Activated T-cell treated with anti-CD3 and anti-CD28 coated beads, Interleukin-2, amount 50 U/mL, for 24 hours (primary cell): ENCODE results near the gene NXNL2.

Source experiments
- DNase-seq: peaks from one replicate; pipeline ENCODE4 v3.0.0-alpha.2; 2020
- H3K27ac Mint-ChIP-seq: 2 replicates; pipeline ENCODE4 v1.8.0; 2020; ENCODE audit warnings: mild to moderate bottlenecking, mixed read lengths
- H3K27me3 Mint-ChIP-seq: 2 replicates; pipeline ENCODE4 v1.8.0; 2020; ENCODE audit warnings: mixed read lengths
- H3K36me3 Mint-ChIP-seq: 2 replicates; pipeline ENCODE4 v1.8.0; 2020; ENCODE audit warnings: low read depth, mixed read lengths
- H3K4me1 Mint-ChIP-seq: 2 replicates; pipeline ENCODE4 v1.8.0; 2020; ENCODE audit warnings: low read depth, mixed read lengths
- H3K4me3 Mint-ChIP-seq: 2 replicates; pipeline ENCODE4 v1.8.0; 2020; ENCODE audit warnings: mild to moderate bottlenecking, moderate library complexity, mixed read lengths
- H3K9me3 Mint-ChIP-seq: 2 replicates; pipeline ENCODE4 v1.8.0; 2020; ENCODE audit warnings: mixed read lengths

Gene NXNL2

DNA sequence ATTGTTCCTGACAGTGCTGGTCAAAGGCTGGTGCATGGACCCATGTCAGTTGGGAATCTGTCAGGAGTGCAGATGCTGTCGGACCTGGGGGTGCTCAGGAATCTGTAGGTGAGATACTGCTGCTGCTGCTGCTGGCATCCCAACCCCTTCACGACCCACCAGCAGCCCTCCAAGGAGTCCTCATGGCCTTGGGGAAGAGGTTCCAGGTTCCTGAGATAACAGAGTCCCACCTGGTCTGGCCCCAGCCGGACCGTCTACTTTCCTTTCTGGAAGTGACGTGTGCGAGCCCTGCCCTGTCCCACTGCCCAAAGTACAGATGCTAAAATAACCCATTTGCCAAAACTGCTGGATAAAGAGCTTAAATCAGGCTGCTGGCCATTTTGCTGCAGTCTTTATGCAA, 4.3 kb downstream of the NXNL2 start:
- peaks cover 4% of the 10 kb centered on the region for H3K4me1 Mint-ChIP-seq
- no peaks in the 10 kb centered on the region for H3K9me3 Mint-ChIP-seq
- H3K27me3 Mint-ChIP-seq: peaks cover 64% of the 10 kb centered on the region
- no peak overlapping the region for H3K27ac Mint-ChIP-seq
- H3K4me3 Mint-ChIP-seq: no peak overlapping the region
- DNase-seq: no peak
- no peaks in the 10 kb centered on the region for H3K36me3 Mint-ChIP-seq

DNA sequence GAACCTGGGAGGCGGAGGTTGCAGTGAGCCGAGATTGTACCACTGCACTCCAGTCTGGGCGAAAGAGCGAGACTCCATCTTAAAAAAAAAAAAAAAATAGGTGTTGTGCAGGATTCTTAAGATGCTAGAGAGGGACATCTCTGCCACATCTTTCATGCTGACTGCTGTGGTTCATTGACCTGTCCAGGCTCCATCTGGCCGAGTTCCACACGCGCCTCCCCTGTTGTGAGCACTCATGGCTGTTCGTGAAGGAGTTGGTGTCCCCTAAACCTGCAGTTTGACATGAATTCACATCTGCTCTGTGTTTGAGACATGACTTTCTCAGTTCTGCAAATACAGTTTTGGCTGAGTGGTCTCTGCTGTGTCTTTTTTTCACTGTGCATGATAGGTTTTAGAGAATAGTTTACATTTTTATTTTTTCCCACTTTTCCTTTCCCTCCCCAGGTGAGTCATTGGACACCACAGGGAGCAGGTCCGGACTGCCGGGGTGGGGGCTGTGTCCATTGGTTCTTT, 5.3 kb downstream of the NXNL2 start:
- DNase-seq: no peak
- Mint-ChIP-seq H3K9me3 (no peaks in the 10 kb centered on the region), H3K27ac (no peak overlapping the region), H3K4me1 (peaks cover 4% of the 10 kb centered on the region), H3K36me3 (no peaks in the 10 kb centered on the region), H3K27me3 (peaks cover 65% of the 10 kb centered on the region), H3K4me3 (no peak overlapping the region)

DNA sequence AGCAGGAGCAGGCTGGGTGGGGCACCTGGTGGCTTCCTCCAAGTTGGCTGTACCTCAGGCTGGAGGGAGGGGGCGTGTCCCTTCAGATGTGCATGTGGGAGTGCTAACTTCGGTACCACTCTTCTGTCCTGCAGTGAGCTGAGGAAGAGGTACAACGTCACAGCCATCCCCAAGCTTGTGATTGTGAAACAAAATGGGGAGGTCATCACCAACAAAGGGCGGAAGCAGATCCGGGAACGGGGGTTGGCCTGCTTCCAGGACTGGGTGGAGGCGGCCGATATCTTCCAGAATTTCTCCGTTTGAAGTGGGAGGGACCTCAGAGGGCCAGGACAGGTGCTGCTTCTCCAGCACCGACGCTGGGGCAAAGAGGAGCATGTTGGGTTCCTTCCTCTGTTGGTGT, 9.3 kb downstream of the NXNL2 start:
- Mint-ChIP-seq H3K27me3 (peaks cover 29% of the 10 kb centered on the region), H3K4me1 (no peaks in the 10 kb centered on the region), H3K4me3 (no peak overlapping the region)

DNA sequence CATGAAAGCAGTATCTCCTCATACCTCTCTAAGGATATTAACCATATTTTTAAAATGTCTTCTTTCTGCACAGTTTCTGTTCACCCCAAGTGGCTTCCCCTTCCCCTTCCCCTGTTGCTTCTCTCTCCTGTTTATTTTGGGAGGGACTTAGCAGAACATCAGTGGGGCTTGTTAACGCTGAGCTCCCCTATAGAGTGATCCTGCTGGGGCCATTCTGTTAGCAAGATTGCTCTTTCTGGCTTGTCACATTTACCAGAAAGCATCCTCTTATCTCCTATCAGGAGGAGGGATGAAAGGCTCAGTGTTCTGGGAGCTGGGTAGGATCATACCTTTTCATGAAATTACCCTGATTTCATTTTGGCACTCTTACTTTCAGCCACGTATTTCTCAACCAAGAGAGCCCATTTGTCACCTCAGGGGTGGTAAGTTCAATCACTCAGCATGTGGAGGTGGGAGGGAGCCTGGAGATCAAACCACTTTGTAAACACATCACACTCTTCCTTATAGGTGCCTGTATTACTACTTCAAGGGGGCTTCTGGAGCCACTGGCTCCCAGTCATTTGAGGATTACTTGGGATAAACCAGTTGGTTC, 16.7 kb downstream of the NXNL2 start:
- Mint-ChIP-seq H3K4me1 (no peaks in the 10 kb centered on the region), H3K27me3 (peaks cover 17% of the 10 kb centered on the region), H3K27ac (no peak overlapping the region), H3K9me3 (peaks cover 5% of the 10 kb centered on the region), H3K4me3 (no peak overlapping the region), H3K36me3 (no peaks in the 10 kb centered on the region)
- no peak for DNase-seq

More for the DNA sequence above, 9.3 kb downstream of the NXNL2 start:
- Mint-ChIP-seq H3K36me3 (no peaks in the 10 kb centered on the region), H3K27ac (no peak overlapping the region), H3K9me3 (peaks cover 5% of the 10 kb centered on the region)
- DNase-seq: no peak

DNA sequence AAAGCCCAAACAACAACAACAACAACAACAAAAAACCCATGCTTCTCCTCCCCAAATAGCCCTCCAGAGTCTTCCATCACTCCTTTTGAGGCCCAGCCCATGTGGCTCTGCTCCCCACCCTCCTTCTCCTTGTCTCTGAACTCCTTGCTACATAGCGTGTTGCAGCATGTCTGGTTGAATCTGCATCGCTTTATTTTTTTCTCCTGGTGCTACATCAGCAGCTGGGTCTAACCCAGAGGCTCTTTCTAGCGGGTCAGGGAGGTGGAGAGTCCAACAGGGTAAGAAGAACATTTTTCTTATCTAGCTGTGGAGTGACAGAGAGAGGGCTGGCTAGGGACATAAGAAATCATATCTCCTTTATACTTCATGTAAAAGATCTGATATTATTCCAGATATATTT, 18.4 kb downstream of the NXNL2 start:
- Mint-ChIP-seq H3K4me1 (no peaks in the 10 kb centered on the region), H3K36me3 (no peaks in the 10 kb centered on the region), H3K27ac (no peak overlapping the region), H3K27me3 (peaks cover 21% of the 10 kb centered on the region), H3K4me3 (no peak overlapping the region), H3K9me3 (peaks cover 5% of the 10 kb centered on the region)
- DNase-seq: no peak

DNA sequence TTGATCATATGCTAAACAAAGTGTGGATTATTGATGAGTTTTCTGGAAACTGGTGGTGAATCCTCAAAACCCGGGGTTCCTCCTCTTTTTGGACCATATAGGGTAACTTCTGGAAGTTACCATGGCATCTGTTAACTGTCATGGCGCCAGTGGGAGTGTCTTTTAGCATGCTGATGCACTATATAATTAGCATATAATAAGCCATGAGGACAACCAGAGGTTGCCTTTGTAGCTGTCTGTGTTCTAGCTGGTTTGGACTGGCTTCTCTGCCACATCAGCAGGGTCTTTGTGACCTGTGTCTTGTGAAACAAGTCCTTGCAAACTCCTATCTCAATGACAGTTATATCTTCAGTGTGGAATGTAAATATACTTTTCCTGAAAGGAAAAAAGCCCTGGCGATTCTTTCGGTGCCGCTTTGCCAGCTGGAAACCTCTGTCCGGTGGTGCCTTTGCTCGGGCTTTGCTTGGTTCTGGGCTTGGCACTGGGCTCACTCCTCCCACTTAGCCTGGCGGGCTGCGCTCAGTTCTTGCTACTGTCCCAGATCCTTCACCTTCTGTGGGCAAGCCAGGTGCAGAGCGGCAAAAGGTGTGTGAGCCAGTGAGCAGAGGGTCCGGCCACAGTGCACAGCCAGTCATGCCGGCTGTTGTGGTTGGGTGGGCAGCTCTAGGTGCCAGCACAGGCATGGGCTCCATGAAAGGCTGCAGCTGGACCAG, 20.4 kb downstream of the NXNL2 start:
- Mint-ChIP-seq H3K27ac (no peak overlapping the region), H3K9me3 (no peaks in the 10 kb centered on the region), H3K4me3 (no peak overlapping the region), H3K27me3 (peaks cover 26% of the 10 kb centered on the region), H3K4me1 (no peaks in the 10 kb centered on the region), H3K36me3 (no peaks in the 10 kb centered on the region)
- DNase-seq: no peak

DNA sequence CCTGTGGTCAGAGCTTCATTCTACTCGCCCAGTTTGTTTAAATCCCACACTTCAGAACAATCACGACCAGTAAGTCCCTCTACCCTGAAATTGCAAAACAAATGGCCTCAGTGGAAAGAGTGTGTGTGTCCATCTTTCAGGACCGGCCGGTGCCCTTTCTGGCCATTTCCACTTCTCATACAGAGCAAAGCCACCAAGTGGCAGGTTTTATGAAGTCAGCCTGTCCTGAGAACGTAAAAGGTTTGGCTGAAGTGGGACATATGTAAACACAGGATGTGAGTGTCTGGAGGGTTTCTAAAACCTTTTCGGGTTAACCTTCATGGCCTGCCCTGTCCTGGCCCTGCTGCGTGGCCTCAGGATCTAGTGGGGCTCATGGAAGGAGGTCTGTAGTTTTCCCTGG, 24.7 kb downstream of the NXNL2 start:
- Mint-ChIP-seq H3K27ac (no peak overlapping the region), H3K36me3 (no peaks in the 10 kb centered on the region), H3K9me3 (no peaks in the 10 kb centered on the region), H3K4me3 (no peak overlapping the region), H3K4me1 (no peaks in the 10 kb centered on the region), H3K27me3 (peaks cover 19% of the 10 kb centered on the region)
- no peak for DNase-seq

DNA sequence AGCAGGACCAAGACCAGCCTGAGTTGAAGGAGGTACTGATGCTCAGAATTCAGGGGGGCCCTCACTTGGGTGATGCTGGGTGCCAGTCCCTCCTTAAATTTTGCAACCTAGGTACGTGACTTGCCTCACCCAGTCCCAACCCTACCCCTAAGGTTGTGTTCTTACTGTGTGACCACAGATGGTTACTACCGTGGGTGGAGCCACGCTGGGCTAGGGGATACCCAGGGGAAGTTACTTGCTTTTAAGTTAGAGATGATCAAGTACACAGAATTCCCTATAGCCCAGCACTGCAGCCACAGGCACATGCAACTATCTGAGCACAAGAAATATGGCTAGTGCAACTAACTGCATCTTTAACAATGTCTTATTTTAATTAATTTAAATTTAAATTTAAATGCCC, 32.9 kb downstream of the NXNL2 start:
- Mint-ChIP-seq H3K27ac (no peak overlapping the region), H3K4me1 (no peaks in the 10 kb centered on the region), H3K9me3 (no peaks in the 10 kb centered on the region), H3K36me3 (no peaks in the 10 kb centered on the region), H3K4me3 (no peak overlapping the region), H3K27me3 (peaks cover 26% of the 10 kb centered on the region)
- DNase-seq: no peak

DNA sequence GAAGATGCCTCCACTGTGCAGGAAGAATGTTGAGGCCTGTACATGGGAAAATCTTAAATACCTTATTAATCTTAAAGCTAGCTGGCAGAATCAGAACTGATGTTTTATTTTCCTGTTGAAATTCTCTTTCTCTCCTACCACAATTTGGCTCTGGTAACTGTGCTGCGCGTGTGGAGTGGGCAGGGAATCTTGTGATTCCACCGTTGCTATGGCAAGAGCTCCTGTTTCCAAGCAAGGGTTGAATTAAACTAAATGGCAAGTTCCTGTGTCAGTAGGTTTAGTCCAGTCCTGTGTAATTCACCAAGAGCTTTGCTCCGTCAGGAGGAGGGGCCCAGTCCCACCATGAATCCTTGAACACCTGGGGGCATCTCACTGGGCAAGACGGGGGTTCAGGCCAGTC, 36.4 kb downstream of the NXNL2 start:
- Mint-ChIP-seq H3K27me3 (peaks cover 47% of the 10 kb centered on the region), H3K4me3 (no peak overlapping the region), H3K9me3 (no peaks in the 10 kb centered on the region), H3K4me1 (no peaks in the 10 kb centered on the region), H3K27ac (no peak overlapping the region), H3K36me3 (no peaks in the 10 kb centered on the region)
- no peak for DNase-seq

DNA sequence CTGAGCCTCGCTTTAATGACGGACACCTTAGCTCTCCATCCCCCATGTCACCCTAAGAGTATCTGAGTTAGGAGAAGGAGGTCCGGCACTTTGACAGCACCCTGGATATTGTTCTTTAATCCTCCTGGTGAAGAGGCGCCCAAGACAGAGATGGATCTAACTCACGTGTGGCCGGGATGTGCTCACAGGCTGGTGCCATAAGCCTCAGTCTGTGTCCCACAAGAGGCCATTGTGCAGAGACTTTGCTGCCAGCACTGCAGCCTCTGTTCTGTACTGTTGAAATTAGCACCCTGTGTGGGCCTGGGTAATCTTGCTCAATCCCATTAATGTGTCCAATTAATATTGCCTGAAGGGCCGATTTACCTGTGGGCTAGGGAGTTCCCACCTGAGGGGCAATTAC, 37.7 kb downstream of the NXNL2 start:
- no peak overlapping the region for H3K27ac Mint-ChIP-seq
- H3K4me3 Mint-ChIP-seq: no peak overlapping the region
- peaks cover 44% of the 10 kb centered on the region for H3K27me3 Mint-ChIP-seq
- H3K36me3 Mint-ChIP-seq: no peaks in the 10 kb centered on the region
- no peaks in the 10 kb centered on the region for H3K9me3 Mint-ChIP-seq
- H3K4me1 Mint-ChIP-seq: no peaks in the 10 kb centered on the region
- DNase-seq: no peak

DNA sequence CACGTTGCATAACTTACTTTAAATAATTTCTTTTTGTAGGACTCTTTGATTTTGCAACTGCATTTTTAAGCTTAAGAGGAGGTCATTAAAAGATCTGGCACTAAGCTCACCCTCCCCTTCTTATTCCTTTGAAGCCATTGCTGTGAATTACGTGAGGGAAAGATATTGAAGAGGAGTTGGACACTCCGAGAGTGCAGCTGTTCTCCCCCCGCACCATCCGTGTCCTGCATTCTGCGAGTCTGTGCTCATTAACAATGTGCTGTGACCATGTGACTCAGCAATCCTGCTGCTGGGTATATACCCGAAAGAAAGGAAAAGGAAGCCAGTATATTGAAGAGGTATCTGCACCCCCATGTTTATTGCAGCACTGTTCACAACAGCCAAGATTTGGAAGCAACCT, 40.0 kb downstream of the NXNL2 start:
- no peak overlapping the region for H3K4me3 Mint-ChIP-seq
- H3K9me3 Mint-ChIP-seq: no peaks in the 10 kb centered on the region
- H3K27ac Mint-ChIP-seq: no peak overlapping the region
- H3K4me1 Mint-ChIP-seq: peaks cover 4% of the 10 kb centered on the region
- DNase-seq: no peak
- no peaks in the 10 kb centered on the region for H3K36me3 Mint-ChIP-seq
- peaks cover 46% of the 10 kb centered on the region for H3K27me3 Mint-ChIP-seq

DNA sequence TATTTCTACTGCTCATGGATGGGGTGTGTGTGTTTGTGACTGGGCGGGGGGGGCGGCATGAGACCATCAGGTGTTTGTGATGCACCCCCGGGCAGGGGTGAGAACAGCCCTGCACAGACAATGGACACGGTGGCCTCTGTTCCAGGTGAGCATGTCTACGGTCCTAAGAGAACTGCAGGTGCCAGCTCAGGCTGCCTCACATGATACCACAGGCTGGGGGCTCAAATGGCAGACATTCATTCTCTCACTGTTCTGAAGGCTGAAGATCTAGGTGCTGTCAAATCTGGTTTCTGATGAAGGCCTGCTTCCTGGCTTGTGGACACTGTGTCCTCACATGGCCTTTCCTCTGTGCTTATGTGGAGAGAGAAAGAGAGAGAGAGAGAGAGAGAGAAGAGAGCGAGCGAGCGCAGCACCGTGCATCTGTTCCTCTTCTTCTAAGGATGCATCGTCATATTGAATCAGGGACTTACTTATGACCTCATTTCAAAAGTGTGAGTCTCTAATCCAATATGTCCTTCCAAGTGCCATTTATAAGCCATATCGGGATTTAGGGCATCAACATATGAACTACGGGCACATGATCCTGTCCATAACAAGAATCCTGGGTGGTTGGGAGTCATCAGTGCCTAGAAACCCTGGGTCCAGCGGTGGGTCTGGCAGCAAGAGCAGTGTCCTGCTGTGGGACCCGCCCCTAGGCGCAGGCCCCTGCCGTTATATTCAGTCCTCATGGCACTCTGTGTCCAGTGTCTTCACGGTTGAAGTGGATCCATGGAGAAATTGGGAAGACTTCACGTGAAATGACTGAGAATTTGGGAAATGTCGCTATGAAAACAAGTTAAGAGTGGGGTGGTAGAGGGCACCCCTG, 42.5 kb downstream of the NXNL2 start:
- no peaks in the 10 kb centered on the region for H3K9me3 Mint-ChIP-seq
- H3K4me1 Mint-ChIP-seq: peaks cover 4% of the 10 kb centered on the region
- no peak overlapping the region for H3K27ac Mint-ChIP-seq
- H3K4me3 Mint-ChIP-seq: no peak overlapping the region
- DNase-seq: no peak
- H3K36me3 Mint-ChIP-seq: no peaks in the 10 kb centered on the region
- peaks cover 38% of the 10 kb centered on the region for H3K27me3 Mint-ChIP-seq

DNA sequence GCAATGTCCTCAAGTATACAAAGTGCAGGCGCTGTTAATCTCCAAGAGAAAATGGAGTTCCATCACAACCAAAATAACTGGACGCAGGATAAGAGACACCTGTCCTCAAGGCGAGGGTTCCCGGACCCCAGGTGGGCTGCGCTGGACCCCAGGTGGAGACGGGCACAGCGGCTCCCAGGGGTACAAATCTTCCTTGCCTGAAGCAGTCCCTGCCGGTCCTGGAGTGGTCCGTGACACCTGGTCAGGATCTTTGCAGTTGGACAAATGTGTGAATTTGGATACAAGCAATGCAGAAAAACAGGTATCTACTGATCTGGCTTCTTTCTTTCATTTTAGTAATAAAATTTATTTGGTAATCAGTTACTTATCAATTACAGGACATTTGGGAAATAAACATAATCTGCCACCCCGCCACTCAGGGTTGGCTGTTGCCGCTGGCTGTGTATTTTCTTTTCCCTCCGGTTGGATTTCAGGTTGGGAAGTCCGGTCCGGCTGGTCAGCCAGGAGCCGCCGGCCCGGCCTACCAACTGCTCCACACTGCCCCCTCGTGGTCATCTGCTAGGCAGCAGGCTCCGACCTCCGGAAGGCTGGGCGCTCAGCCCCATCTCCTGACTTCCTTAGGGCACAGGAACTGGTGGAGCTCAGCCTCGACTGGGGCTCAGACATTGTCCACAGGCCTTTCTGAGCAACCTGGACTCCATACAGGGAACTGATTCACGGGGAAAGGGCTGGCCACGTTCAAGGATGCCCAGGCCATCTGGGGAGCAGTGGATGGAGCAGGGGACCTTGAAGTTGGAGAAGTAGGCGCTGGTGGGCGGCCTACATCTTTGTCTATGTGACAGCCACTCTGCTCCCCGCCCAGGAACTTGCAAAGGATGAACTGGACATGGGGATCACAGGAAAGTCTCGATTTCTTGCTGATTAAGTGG, 43.4 kb downstream of the NXNL2 start:
- peaks cover 4% of the 10 kb centered on the region for H3K4me1 Mint-ChIP-seq
- H3K36me3 Mint-ChIP-seq: no peaks in the 10 kb centered on the region
- H3K27ac Mint-ChIP-seq: no peak overlapping the region
- H3K27me3 Mint-ChIP-seq: peaks cover 30% of the 10 kb centered on the region
- peak; percentile 82 for DNase-seq
- no peaks in the 10 kb centered on the region for H3K9me3 Mint-ChIP-seq
- peak overlapping the region; percentile 55 for H3K4me3 Mint-ChIP-seq
